ENCODE results near the gene TRPV4.
A peak's percentile ranks its signal among the peaks of the same experiment; 100 is the strongest.

The TRPV4 gene

DNA sequence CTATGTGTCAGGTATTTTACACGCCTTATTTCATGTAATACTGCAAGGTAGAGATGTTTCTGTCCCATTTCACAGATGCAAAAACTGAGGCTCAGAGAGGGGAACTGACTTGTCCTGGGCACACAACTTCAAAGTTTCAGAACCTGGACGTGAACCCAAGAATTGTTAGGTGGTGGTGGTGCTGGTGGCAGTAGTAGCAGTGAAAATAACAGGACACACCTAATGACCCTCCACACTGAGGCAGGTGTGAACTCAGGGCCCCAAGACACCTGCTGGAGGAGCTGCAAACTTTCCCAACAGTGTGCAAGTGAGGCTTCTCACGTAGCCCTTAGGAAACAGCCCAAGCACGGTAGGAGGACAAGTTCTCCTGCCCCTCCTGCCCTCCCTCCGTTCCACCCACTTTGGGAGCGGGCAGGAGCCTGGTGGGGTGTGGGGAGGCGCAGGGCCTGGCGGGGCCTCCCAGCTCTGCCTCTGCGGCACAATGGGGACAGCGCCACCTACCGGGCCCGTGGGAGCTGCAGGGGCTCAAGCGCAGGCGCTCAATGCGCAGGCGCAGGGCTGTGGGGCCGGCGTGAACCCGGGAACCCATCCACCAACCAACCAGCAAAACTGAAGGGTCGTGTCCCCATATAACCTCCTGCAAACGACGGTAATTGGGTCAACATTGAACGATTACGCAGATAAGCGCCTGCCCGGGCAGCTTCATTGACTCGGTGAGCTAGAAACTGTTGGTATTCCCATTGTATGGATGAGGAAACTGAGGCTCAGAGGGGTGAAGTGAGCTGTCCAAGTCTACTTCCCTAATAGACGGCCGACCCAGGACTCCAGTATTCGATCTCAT lies 12.0 kb upstream of the TRPV4 start:
- ATAC-seq (ENCODE audit: low read depth) (peak; percentile 96), DNase-seq (ENCODE audit: low spot score in 2 of 2) (peak; percentile 91 to 99)
- H3K27ac Mint-ChIP-seq, result no peak overlapping the region
- no peaks in the 10 kb centered on the region for H3K27me3 Mint-ChIP-seq
- H3K4me1 Mint-ChIP-seq, result peaks cover 4% of the 10 kb centered on the region
- no peaks in the 10 kb centered on the region for H3K9me3 Mint-ChIP-seq
- no peaks in the 10 kb centered on the region for H3K36me3 Mint-ChIP-seq
- peak overlapping the region; percentile 52 for H3K4me3 Mint-ChIP-seq

DNA sequence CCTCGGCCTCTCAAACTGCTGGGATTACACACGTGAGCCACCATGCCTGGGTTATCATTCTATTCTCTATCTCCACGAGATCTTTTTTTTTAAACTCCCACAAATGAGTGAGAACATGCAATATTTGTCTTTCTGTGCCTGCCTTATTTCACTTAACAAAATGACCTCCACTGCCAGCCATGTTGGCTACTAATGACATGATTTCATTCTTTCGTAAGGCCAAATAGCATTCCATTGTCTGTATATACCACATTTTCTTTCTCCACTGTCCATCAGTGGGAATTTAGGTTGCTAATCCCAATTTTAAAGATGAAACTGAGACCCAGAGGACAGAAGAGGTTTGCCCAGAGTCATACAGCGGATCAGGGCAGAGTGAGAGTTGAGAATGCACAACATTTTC lies 10.9 kb upstream of the TRPV4 start:
- no peak overlapping the region for H3K4me3 Mint-ChIP-seq
- peaks cover 4% of the 10 kb centered on the region for H3K4me1 Mint-ChIP-seq
- DNase-seq (ENCODE audit: low spot score in 2 of 2), result no peak
- H3K27ac Mint-ChIP-seq, result no peak overlapping the region
- H3K36me3 Mint-ChIP-seq, result no peaks in the 10 kb centered on the region
- H3K9me3 Mint-ChIP-seq, result no peaks in the 10 kb centered on the region
- H3K27me3 Mint-ChIP-seq, result peaks cover 4% of the 10 kb centered on the region
- ATAC-seq (ENCODE audit: low read depth), result no peak

DNA sequence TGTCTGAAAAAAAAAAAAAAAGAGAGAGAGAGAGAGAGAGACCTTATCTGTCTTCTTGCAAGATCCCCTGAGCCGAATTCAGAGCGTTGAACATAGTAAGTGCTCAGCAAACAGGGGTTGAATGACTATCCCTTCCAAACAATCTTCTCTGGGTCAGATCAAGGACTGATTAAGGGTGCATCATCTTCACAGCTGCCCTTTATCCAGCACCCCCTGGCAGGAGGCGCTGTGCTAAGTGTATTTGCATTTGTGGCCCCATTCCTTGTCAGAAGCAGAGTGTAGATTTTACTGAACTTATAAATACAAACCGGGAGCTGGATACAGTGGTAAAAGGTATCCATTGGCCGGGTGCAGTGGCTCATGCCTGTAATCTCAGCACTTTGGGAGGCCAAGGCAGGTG lies 8.8 kb upstream of the TRPV4 start:
- H3K9me3 Mint-ChIP-seq, result no peaks in the 10 kb centered on the region
- H3K4me3 Mint-ChIP-seq, result no peak overlapping the region
- peaks cover 4% of the 10 kb centered on the region for H3K4me1 Mint-ChIP-seq
- H3K27ac Mint-ChIP-seq, result no peak overlapping the region
- H3K36me3 Mint-ChIP-seq, result no peaks in the 10 kb centered on the region
- H3K27me3 Mint-ChIP-seq, result peaks cover 4% of the 10 kb centered on the region
- ATAC-seq (ENCODE audit: low read depth) (no peak), DNase-seq (ENCODE audit: low spot score in 2 of 2) (no peak)

- Mint-ChIP-seq H3K4me1 (peaks cover 4% of the 10 kb centered on the region), H3K4me3 (no peak overlapping the region), H3K27me3 (peaks cover 4% of the 10 kb centered on the region), H3K27ac (no peak overlapping the region), H3K36me3 (no peaks in the 10 kb centered on the region), H3K9me3 (no peaks in the 10 kb centered on the region)
- DNase-seq (ENCODE audit: low spot score in 2 of 2) (no peak), ATAC-seq (ENCODE audit: low read depth) (no peak)
Observed at GRCh38 chr12:109841356-109841755, 8.2 kb upstream of the TRPV4 start.

DNA sequence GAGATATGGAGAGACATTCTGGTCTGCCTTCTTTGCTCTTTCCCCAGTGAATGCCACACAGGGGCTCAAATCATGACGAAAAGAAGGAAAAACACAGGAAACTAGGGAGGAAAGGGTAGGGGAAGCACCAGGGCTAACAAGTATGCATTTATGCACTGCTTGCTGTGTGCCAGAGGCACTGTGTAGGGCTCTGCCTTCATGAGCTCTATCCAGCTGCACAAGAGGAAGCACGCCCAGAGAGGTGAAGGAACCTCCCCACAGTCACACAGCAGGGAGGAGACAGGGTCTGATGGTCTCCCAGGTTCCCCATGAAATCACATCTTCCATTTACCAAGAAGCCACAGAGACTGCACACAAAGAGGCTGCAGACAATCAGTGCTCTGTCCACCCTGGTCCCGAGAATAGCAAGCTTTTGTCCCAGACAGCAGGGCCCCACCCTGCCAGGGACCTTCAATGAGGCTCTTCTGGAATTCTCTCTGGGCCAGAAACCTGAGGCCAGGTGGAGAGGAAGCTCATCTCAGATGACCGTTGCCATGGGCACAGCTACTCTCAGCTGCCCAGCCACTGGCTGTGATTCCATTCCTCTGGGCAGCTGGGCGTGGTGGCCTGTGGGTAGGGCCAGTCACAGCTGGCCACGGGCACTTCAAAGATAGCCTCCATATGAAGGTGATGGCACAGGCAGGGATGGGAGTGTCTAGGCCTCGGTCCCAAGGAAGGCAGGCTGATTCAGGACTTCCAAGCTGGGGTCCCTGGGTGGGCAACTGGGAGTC lies 7.3 kb upstream of the TRPV4 start:
- no peak overlapping the region for H3K4me3 Mint-ChIP-seq
- peaks cover 4% of the 10 kb centered on the region for H3K27me3 Mint-ChIP-seq
- H3K4me1 Mint-ChIP-seq, result peaks cover 4% of the 10 kb centered on the region
- no peaks in the 10 kb centered on the region for H3K9me3 Mint-ChIP-seq
- H3K36me3 Mint-ChIP-seq, result no peaks in the 10 kb centered on the region
- DNase-seq (ENCODE audit: low spot score in 2 of 2) (no peak), ATAC-seq (ENCODE audit: low read depth) (no peak)
- no peak overlapping the region for H3K27ac Mint-ChIP-seq

DNA sequence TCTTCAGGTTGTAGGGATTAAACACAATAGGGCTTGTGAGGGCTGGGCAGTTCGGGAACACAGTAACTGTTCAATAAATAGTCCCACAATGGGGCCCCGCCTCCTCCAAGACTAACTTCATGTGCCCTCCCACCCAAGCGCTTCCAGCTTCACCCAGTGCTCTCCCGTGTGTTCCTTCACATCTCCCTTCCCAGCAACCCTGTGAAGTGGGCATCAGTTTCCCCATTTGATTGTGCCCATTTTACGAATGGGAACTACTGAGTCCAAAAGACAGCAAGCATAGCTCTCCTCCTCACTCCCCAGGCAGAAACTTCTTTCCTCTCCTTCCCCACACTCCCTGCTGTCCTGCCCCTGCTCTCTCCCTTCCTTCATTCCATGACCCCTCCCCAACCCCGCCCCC lies 6.2 kb upstream of the TRPV4 start:
- no peaks in the 10 kb centered on the region for H3K36me3 Mint-ChIP-seq
- H3K27ac Mint-ChIP-seq, result no peak overlapping the region
- DNase-seq (ENCODE audit: low spot score in 2 of 2), result no peak
- no peaks in the 10 kb centered on the region for H3K9me3 Mint-ChIP-seq
- ATAC-seq (ENCODE audit: low read depth), result no peak
- no peak overlapping the region for H3K4me3 Mint-ChIP-seq
- peaks cover 10% of the 10 kb centered on the region for H3K27me3 Mint-ChIP-seq
- no peaks in the 10 kb centered on the region for H3K4me1 Mint-ChIP-seq

DNA sequence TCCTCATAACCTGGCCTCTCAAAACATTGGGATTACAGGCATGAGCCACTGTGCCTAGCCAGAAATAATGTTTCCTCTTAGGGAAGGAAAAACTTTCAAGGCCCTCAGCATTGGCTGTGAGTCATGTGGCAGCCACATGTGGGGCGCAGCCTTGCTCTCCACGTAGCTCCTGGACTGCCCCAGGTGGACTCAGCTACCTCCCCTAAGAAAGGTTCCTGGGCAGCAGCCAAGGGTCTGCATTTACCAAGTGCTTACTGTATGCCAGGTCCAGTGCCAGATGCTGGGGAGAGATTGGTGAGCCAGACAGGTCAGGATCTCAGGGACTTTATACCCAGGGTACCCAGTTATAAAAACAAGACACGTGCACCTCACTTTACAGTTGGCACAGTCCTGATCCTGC lies 3.7 kb upstream of the TRPV4 start:
- ATAC-seq (ENCODE audit: low read depth) (no peak), DNase-seq (ENCODE audit: low spot score in 2 of 2) (no peak)
- peaks cover 4% of the 10 kb centered on the region for H3K4me1 Mint-ChIP-seq
- H3K4me3 Mint-ChIP-seq, result no peak overlapping the region
- no peaks in the 10 kb centered on the region for H3K9me3 Mint-ChIP-seq
- peaks cover 16% of the 10 kb centered on the region for H3K27me3 Mint-ChIP-seq
- H3K36me3 Mint-ChIP-seq, result peaks cover 2% of the 10 kb centered on the region
- no peak overlapping the region for H3K27ac Mint-ChIP-seq

DNA sequence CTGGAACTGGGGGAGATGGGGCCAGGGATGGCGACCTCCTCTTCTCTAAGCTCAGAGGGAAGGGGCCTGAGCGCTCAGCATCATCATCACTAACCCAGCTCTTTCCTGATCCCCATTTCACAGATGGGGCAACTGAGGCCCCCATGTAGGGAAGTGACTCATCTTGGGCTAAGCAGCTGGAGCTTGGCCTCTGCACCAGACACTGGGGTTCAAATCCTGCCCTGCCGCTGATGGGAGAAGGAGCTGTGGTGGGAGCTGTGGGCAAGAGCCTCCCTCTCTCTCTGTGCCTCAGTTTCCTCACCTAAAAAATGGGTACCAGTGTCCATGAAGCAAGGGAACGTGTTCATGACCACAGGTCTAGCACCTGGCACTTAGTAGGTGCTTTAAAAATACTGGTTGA lies 2.6 kb upstream of the TRPV4 start:
- Mint-ChIP-seq H3K9me3 (no peaks in the 10 kb centered on the region), H3K27ac (no peak overlapping the region), H3K4me3 (no peak overlapping the region), H3K27me3 (peaks cover 21% of the 10 kb centered on the region), H3K4me1 (peaks cover 4% of the 10 kb centered on the region), H3K36me3 (peaks cover 2% of the 10 kb centered on the region)
- no peak for DNase-seq (ENCODE audit: low spot score in 2 of 2)
- no peak for ATAC-seq (ENCODE audit: low read depth)

GRCh38 chr12:109832541-109833306 lies 474 bp downstream of the TRPV4 start:
- H3K4me3 Mint-ChIP-seq, result no peak overlapping the region
- no peak overlapping the region for H3K27ac Mint-ChIP-seq
- peaks cover 4% of the 10 kb centered on the region for H3K4me1 Mint-ChIP-seq
- no peak for DNase-seq (ENCODE audit: low spot score in 2 of 2)
- H3K36me3 Mint-ChIP-seq, result peaks cover 2% of the 10 kb centered on the region
- peaks cover 20% of the 10 kb centered on the region for H3K27me3 Mint-ChIP-seq
- no peaks in the 10 kb centered on the region for H3K9me3 Mint-ChIP-seq
- ATAC-seq (ENCODE audit: low read depth), result no peak

DNA sequence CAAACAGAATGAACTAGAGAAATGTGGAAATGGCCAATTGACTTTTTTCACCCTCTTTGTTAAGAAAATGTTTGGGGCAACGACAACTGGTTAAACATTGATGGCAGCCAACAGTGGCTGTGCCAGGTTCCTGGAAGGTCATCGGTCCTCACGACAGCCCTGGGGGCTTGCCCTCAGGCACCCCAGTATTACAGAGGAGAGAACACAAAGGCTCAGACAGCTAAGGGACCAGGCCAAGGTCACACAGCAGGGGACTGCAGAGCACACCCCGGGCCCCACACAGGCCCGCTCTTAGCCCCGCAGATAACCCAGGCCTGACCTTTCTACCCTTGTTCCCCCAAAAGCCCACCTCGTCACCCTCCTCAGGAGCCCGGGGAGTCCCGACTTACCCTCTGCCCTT lies 1.3 kb downstream of the TRPV4 start:
- H3K4me3 Mint-ChIP-seq, result no peak overlapping the region
- peaks cover 2% of the 10 kb centered on the region for H3K36me3 Mint-ChIP-seq
- peaks cover 6% of the 10 kb centered on the region for H3K4me1 Mint-ChIP-seq
- DNase-seq (ENCODE audit: low spot score in 2 of 2) (no peak), ATAC-seq (ENCODE audit: low read depth) (no peak)
- peaks cover 26% of the 10 kb centered on the region for H3K27me3 Mint-ChIP-seq
- H3K9me3 Mint-ChIP-seq, result no peaks in the 10 kb centered on the region
- no peak overlapping the region for H3K27ac Mint-ChIP-seq

- no peak for ATAC-seq (ENCODE audit: low read depth)
- H3K27me3 Mint-ChIP-seq, result peaks cover 29% of the 10 kb centered on the region
- H3K9me3 Mint-ChIP-seq, result no peaks in the 10 kb centered on the region
- H3K36me3 Mint-ChIP-seq, result peaks cover 2% of the 10 kb centered on the region
- H3K4me3 Mint-ChIP-seq, result no peak overlapping the region
- H3K4me1 Mint-ChIP-seq, result peaks cover 6% of the 10 kb centered on the region
- H3K27ac Mint-ChIP-seq, result no peak overlapping the region
- no peak for DNase-seq (ENCODE audit: low spot score in 2 of 2)
Observed at GRCh38 chr12:109831365-109831764, 1.8 kb downstream of the TRPV4 start.

GRCh38 chr12:109830718-109831117 lies 2.5 kb downstream of the TRPV4 start:
- Mint-ChIP-seq H3K9me3 (no peaks in the 10 kb centered on the region), H3K36me3 (peaks cover 2% of the 10 kb centered on the region), H3K27me3 (peaks cover 29% of the 10 kb centered on the region), H3K4me3 (no peak overlapping the region), H3K27ac (no peak overlapping the region), H3K4me1 (peaks cover 6% of the 10 kb centered on the region)
- no peak for ATAC-seq (ENCODE audit: low read depth)
- DNase-seq (ENCODE audit: low spot score in 2 of 2), result no peak

DNA sequence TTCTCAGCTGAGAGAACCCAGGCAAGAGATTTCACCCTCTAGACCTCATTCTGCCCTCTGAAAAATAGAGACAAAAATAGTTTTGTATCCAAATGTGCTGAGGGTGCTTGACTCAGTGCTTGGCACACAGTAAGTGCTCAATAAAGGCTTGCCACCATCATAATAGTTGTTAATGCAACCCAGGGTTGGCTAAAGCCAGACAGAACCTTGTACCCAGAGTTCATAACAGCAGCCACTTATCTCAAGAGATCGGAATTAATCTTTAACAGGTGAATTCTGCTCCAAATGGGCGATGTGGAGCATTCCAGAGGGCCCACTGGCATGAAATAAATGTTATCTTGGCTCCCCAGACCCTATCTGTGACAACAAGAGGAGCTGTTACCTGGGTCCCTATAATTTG lies 2.9 kb downstream of the TRPV4 start:
- no peak overlapping the region for H3K4me3 Mint-ChIP-seq
- peaks cover 27% of the 10 kb centered on the region for H3K27me3 Mint-ChIP-seq
- H3K27ac Mint-ChIP-seq, result no peak overlapping the region
- H3K36me3 Mint-ChIP-seq, result peaks cover 2% of the 10 kb centered on the region
- DNase-seq (ENCODE audit: low spot score in 2 of 2) (no peak), ATAC-seq (ENCODE audit: low read depth) (no peak)
- H3K9me3 Mint-ChIP-seq, result no peaks in the 10 kb centered on the region
- peaks cover 6% of the 10 kb centered on the region for H3K4me1 Mint-ChIP-seq

GRCh38 chr12:109829667-109830066 lies 3.5 kb downstream of the TRPV4 start:
- no peak for ATAC-seq (ENCODE audit: low read depth)
- Mint-ChIP-seq H3K4me1 (peaks cover 6% of the 10 kb centered on the region), H3K36me3 (peaks cover 2% of the 10 kb centered on the region), H3K4me3 (no peak overlapping the region), H3K9me3 (no peaks in the 10 kb centered on the region), H3K27ac (no peak overlapping the region), H3K27me3 (peaks cover 25% of the 10 kb centered on the region)
- DNase-seq (ENCODE audit: low spot score in 2 of 2), result no peak
